Measurements from ENCODE around the gene ARL14EP. TPM values are rescaled to one million over a fixed set of nuclear protein-coding genes. Genes with fewer than 3 reads are reported as not detected.

Gene ARL14EP
- total RNA-seq, 1 donor from 2014 or later = 15.7 TPM

- no peak overlapping the region for H3K27ac ChIP-seq
- H3K9me3 ChIP-seq = no peaks in the 10 kb centered on the region
- TF ChIP-seq POLR2AphosphoS5 (IDR thresholded peaks at IDR 0.05; ENCODE audit: insufficient read depth in 1 of 2, low read depth in 1 of 2) (no peak), POLR2A (IDR thresholded peaks at IDR 0.05) (no peak), CTCF (IDR thresholded peaks at IDR 0.05) (no peak)
- no peaks in the 10 kb centered on the region for H3K27me3 ChIP-seq
- no peak for DNase-seq (ENCODE audit: extremely low spot score in 2 of 2)
- H3K36me3 ChIP-seq = no peaks in the 10 kb centered on the region
- intact Hi-C loops (cut with DNase I) = loop anchor here (10.0 kb wide), 1 partner anchor 287 kb away; no protein-coding TSS in a partner anchor
- no peaks in the 10 kb centered on the region for H3K4me1 ChIP-seq
- H3K4me3 ChIP-seq = no peak overlapping the region
Measured at GRCh38 chr11:30357872-30358271, 35.0 kb downstream of the ARL14EP start.

GRCh38 chr11:30358536-30358935 lies 35.6 kb downstream of the ARL14EP start:
- no peak overlapping the region for H3K27ac ChIP-seq
- H3K4me3 ChIP-seq = no peak overlapping the region

GRCh38 chr11:30360741-30361140 lies 37.8 kb downstream of the ARL14EP start:
- Histone ChIP-seq H3K9me3 (no peaks in the 10 kb centered on the region), H3K4me1 (no peaks in the 10 kb centered on the region), H3K27ac (no peak overlapping the region), H3K4me3 (no peak overlapping the region), H3K27me3 (no peaks in the 10 kb centered on the region), H3K36me3 (no peaks in the 10 kb centered on the region)
- DNase-seq (ENCODE audit: extremely low spot score in 2 of 2) = no peak
- intact Hi-C loops (cut with DNase I) = no loop called here
- TF ChIP-seq CTCF (IDR thresholded peaks at IDR 0.05) = no peak
- TF ChIP-seq POLR2A (IDR thresholded peaks at IDR 0.05) = no peak
- TF ChIP-seq POLR2AphosphoS5 (IDR thresholded peaks at IDR 0.05; ENCODE audit: insufficient read depth in 1 of 2, low read depth in 1 of 2) = peak in 1 of 2 donors; percentile 59

More at GRCh38 chr11:30358536-30358935, 35.6 kb downstream of the ARL14EP start:
- Histone ChIP-seq H3K36me3 (no peaks in the 10 kb centered on the region), H3K27me3 (no peaks in the 10 kb centered on the region), H3K4me1 (no peaks in the 10 kb centered on the region), H3K9me3 (no peaks in the 10 kb centered on the region)
- no peak for DNase-seq (ENCODE audit: extremely low spot score in 2 of 2)
- TF ChIP-seq POLR2A (IDR thresholded peaks at IDR 0.05) = no peak
- TF ChIP-seq POLR2AphosphoS5 (IDR thresholded peaks at IDR 0.05; ENCODE audit: insufficient read depth in 1 of 2, low read depth in 1 of 2) = no peak
- TF ChIP-seq CTCF (IDR thresholded peaks at IDR 0.05) = no peak
- intact Hi-C loops (cut with DNase I) = loop anchor here (10.0 kb wide), 1 partner anchor 286 kb away; no protein-coding TSS in a partner anchor

GRCh38 chr11:30364139-30364836 lies 41.4 kb downstream of the ARL14EP start:
- DNase-seq (ENCODE audit: extremely low spot score in 2 of 2) = no peak
- no peaks in the 10 kb centered on the region for H3K4me1 ChIP-seq
- no peaks in the 10 kb centered on the region for H3K36me3 ChIP-seq
- intact Hi-C loops (cut with DNase I) = no loop called here
- H3K9me3 ChIP-seq = no peaks in the 10 kb centered on the region
- H3K27me3 ChIP-seq = no peaks in the 10 kb centered on the region
- no peak overlapping the region for H3K4me3 ChIP-seq
- H3K27ac ChIP-seq = no peak overlapping the region
- TF ChIP-seq POLR2AphosphoS5 (IDR thresholded peaks at IDR 0.05; ENCODE audit: insufficient read depth in 1 of 2, low read depth in 1 of 2) = no peak
- no peak for TF ChIP-seq CTCF (IDR thresholded peaks at IDR 0.05)
- no peak for TF ChIP-seq POLR2A (IDR thresholded peaks at IDR 0.05)

- Histone ChIP-seq H3K27ac (no peak overlapping the region), H3K9me3 (no peaks in the 10 kb centered on the region), H3K36me3 (no peaks in the 10 kb centered on the region), H3K4me1 (no peaks in the 10 kb centered on the region), H3K27me3 (no peaks in the 10 kb centered on the region), H3K4me3 (no peak overlapping the region)
- TF ChIP-seq POLR2AphosphoS5 (IDR thresholded peaks at IDR 0.05; ENCODE audit: insufficient read depth in 1 of 2, low read depth in 1 of 2) (no peak), POLR2A (IDR thresholded peaks at IDR 0.05) (no peak), CTCF (IDR thresholded peaks at IDR 0.05) (no peak)
- DNase-seq (ENCODE audit: extremely low spot score in 2 of 2) = no peak
- intact Hi-C loops (cut with DNase I) = no loop called here
Measured at GRCh38 chr11:30364837-30365482, 42.1 kb downstream of the ARL14EP start.
